Ammon's horn (tissue), 1 donor: ENCODE data around the gene PARD3.
A peak's percentile ranks its signal among the peaks of the same experiment; 100 is the strongest.

Experiments used
- DNase-seq: peaks from one replicate; pipeline ENCODE4 v3.0.0-alpha.2; 2016; ENCODE audit warnings: low spot score

Gene PARD3

DNA sequence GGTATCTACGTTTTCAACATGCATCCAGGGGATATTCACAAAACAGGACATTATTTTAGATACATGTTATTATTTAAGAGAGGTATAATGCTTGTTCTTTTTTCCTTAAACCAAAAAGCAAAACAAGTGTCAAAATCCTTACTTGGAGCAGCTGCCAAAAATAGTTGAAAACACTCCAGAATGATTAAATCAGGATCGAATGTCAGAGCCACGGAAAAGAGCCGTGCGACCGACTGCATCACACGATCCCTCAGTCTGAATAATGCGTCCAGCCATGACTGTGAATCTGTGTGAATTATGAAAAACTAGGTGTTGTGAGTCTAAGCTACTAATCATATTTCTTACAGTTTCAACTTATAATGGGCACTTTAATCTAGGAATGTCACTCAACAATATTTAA is 126.0 kb downstream of the PARD3 start:
- DNase-seq, result no peak

DNA sequence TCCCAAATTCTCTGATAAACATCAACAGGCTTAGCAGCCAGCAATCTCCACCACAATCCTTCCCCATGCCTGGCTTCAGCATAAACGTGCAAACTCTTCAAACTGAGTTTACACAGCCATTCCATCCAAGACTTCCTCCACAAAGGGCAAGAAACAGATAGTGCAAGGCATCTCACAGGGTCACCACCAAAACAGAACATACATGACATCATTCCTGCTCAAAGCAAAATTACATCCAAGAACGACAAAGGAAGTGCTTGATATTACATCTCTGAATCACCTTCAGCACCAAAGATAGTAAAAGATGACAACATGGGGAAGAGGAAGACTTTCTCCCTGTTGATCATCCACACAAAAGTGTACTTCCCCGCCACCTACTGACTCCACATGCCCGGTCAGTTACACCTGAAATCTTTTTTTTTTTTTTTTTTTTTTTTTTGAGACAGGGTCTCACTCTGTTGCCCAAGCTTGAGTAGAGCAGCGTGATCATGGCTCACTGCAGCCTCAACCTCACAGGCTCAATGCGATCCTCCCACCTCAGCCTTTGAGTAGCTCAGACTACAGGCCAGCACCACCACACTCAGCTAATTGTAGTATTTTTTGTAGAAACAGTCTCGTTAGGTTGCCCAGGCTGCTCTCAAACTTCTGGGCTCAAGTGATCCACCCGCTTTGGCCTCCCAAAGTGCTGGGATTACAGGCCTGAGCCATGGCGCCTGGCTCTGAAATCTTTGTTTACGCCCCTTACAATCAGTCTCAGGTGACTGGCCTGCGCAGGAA is 127.5 kb downstream of the PARD3 start:
- DNase-seq, result no peak

DNA sequence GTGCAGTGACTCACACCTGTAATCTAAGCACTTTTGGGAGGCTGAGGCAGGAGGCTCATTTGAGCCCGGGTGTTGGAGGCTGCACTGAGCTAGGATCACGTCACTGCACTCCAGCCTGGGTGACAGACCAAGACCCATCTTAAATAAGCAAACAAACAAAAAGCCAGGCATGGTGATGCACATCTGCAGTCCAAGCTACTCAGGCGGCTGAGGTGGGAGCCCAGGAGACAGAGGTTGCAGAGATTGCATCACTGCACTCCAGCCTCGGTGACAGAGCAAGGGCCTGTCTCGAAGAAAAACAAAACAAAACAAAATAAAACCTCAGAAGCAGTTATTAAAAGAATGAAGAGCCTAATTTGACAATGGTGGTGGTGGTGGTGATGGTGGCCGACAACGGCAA is 132.5 kb downstream of the PARD3 start:
- no peak for DNase-seq

DNA sequence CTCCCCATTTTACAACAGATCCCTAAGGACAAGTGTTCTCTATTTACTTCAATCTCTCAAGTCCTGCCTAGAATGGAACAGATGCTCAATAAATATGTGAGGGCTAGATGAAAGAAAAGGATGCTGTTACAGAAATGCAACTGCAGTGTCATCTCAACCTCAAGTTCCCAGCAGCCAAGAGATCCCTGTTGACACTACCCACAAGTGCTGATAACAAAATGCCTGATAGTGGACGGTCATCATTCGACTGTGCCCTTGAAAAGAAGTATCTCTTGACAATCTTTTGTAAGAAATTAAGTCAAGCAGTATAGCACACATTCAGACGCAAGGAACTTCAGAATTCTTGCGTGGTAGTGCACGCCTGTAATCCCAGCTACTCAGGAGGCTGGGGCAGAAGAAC is 133.2 kb downstream of the PARD3 start:
- DNase-seq, result no peak

DNA sequence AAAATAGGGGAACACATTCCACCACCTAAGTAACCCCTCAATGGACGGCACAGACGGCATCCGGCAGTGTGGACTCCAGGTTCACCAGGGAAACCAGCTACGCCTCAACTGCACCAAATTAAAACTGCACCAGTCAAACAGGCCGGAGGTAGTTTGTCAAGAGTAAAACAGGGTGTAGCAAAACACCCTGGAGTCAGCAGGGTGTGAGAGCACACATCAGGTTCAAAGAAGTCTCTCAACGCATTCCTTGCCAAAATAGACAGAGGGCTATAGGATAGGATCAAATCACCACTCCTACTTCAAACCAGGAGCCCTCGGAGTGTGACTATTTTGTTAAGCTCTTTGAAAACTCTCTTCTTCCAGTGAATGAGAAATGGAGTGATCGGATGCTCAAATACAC is 135.9 kb downstream of the PARD3 start:
- no peak for DNase-seq

DNA sequence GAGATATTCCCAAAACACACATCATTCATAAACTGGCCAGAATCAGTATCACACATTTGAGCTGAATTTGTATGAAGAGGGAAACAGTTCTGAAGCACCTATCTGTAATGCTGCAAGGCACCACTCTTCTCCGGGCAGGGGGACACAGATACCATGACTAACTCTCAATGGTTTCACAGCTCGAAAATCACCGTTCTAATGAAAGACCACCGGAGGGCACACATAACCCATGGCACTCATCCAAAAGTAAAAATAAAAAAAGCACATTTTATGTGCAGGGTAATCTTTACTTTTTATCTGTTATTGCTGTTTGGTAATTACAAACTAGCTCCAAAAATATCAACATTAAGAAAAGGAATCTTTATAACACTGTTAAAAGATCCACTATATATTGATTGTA is 137.5 kb downstream of the PARD3 start:
- DNase-seq, result no peak

DNA sequence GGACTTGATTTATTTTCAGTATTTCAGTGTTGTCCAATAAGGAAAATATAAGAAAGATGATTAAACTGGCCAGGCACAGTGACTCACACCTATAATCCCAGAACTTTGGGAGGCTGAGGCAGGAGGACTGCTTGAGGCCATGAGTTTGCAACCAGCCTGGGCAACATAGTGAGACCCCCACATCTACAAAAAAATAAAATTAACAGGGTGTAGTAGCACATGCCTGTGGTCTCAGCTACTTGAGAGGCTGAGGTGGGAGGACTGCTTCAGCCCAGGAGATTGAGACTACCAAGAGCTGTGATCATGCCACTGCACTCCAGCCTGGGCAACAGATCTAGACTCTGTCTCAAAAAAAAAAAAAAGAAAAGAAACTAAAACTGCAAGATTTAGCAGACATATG is 138.0 kb downstream of the PARD3 start:
- DNase-seq, result no peak

DNA sequence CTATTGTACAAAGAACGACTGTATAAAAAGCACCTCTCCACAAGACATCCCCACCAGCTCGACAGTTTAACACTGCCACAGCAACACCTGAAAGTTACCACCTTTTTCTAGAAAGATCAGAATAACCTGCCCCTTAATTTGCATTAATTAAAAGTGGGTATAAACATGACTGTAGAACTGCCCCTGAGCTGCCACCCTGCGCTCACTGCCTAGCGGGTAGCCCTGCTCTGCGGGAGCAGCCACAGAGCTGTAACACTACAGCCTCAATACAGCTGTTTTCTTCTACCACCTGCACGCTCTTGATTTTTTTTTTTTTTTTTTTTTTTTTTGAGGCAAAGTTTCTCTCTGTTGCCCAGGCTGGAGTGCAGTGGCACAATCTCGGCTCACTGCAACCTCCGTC is 140.9 kb downstream of the PARD3 start:
- DNase-seq, result no peak

DNA sequence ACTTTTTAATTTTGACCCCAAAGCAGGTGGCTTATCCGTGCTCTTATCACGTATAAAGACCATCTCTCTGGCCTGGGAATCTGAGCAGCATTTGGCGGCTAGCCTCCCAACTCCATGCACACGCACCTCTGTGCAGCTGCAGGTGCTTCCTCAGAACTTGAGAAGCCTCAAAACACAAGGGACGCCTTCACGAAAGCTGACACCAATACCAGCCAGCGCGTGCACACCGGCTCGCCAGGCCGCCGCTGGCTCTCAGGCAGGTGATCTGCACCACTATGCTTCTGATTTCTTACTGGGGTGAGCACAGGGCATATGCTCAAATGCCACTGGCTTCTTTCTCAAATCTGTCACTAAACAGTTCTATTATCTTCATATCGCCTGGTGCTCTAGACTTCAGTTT is 145.0 kb downstream of the PARD3 start:
- no peak for DNase-seq

DNA sequence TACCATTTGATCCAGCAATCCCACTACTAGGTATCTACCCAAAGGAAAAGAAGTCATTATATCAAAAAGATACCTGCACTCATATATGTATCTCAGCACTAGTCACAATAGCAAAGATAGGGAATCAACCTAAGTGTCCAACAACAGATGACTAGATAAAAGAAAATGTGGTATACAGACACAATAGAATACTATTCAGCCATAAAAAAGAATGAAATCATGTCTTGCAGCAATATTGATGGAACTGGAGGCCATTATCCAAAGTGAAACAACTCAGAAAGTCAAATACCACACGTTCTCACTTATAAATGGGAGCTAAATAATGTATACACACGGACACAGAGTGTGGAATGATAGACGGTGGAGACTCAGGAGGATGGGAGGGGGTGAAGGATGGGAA is 146.0 kb downstream of the PARD3 start:
- DNase-seq, result no peak

DNA sequence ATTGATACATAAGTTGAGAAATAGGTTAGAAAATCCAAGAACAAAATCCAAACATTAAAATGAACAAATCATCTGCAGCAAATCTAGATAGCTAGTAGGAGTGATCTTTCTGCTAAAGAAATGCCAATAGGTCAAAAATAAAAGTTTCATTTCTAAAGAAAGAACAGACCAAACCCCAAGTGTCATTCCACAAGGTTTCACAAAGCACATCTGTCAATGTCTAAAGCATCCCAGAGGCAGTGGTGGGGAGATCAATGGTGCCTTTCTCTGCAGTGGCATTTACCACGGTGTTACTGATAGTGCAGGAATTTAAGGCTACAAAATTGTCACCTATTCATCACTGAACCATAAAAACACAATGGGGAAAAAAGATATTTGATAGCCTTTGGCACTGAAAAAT is 147.9 kb downstream of the PARD3 start:
- DNase-seq, result no peak

DNA sequence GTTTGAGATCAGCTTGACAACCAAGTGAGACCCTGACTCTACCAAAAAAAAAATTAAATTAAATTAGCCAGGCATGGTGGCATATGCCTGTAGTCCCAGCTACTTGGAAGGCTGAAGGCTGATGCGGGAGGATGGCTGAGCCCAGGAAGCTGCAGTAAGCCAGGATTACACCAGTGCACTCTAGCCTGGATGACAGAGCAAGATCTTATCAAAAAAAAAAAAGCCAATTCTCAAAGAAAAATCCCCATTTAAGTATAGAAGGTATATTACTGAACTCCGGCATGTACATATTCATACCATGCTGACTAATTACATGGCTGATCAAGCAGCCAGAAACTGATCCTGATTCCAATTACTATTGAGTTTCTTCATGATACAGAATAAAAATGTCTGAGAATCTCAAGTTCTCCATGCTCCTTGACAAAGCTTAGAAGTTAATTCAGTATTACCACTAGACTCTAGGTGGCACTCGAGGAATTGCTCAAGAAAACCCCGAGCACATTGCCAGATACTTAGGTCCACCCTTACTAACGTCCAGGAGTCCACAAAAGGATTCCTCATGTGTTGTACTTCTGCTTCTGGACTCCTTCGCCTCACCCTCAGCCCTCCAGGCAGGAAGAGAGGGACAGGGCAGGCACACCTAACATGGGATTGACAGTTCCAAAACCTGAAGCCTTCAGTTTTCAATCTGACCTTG is 148.9 kb downstream of the PARD3 start:
- DNase-seq, result peak; percentile 75

DNA sequence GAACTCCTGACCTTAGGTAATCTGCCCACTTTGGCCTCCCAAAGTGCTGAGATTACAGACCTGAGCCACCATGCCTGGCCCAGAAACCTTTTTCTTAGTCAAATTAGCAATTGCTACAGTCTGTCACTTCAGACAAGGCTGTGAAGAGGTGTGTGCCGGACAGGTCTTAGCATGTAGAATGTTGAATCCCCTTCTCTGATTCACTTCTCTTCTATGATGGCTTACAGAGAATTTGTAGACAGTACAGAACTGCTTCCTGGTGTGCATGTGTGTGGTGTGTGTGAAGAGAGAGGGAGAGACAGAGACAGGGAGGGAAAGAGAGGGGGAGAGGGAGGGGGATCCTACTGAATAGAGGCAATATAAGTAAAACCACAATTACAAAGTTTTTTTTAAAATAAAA is 150.4 kb downstream of the PARD3 start:
- DNase-seq, result no peak

DNA sequence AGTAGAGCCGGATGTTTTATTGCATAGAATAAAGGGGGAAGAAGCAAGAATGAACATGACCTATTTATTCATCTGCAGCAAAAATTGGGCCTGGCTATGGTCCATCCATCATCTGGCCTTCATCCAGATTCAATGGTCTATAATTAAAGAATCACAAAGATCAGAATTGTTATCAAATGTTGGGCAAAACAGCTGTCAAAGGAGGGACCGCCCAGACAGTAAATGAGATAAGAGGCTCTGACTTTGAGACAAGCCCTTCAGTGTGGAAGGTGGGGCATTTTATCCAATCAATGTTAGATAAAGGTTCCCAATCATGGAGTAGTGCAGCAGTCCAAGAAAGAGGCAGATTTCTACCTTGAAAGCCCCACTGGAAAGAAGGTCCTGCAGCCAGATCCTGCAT is 153.5 kb downstream of the PARD3 start:
- DNase-seq, result no peak

DNA sequence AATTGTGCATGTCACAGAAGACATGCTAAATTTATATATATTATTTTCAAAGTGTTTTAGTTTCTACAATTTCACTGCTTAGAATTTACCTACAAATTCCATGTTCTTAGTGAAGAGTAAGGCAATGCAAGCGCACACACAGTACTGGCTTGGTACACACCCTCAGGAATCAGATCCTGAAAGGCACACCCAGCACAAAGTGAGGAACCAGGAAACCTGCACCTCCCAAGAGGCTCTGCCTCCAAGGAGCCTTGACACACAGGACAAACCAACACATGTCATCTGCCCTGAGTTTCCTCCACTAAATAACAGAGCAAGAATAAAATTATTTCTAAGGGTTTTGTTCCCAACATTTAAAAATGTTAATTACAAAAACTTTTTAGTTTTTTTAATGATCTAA is 156.2 kb downstream of the PARD3 start:
- DNase-seq, result no peak

DNA sequence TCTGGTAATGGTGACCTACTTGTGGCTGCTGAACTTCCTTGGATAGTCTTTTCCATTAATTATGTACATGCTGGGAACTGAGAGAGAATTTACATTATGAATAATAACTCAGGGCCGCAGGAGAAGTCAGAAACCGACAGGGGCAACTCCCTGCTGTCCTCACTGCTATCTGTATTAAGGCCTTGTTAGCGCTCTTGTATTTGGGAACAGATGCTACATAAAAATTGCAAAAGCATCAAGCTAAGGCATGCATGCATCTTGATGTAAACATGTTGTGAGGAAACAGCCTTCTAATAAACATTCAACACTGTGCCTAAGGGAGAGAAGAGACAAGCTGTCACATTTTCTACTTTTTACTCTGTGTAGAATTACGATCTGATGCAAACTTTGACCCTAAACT is 158.4 kb downstream of the PARD3 start:
- no peak for DNase-seq

DNA sequence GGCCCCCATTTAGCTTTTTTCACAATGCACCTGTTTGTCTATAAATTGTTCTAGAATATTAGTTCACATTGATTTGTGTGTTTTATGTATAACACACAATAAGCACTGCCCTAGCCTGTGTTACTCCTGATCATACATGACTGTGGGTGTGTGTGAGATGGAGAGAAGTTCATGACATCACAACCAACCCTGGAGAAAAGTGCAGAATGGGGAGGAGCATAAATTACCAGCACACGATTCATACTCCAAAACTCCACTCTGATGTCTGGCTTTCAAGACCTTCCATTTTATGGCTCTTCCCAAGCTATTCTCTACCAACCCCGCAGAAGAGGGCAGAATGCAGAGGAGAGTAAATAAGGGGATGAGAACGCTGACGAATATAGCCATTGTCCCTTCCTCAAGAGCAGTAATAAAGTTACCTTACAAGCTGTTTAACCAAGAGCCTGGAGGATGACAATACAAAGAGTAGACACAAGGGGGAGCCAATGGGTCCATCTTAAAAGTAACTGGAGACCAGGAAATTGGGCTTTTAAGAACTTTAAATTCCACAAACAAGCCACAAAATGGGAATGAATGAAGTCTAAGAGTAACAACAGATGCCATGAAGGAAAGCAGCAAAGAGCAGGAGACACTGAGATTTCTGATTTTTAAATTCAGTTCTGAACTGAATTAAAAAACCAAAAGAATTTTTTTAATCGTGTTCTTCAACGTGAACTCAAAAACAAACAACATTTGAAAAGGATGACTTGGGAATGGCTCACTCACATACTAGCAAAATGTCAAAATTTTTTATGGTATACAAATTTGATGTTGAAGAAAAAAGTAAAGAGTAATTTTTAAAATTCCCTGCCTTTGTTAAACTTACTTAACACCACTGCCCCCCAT is 159.6 kb downstream of the PARD3 start:
- DNase-seq, result peak; percentile 55

DNA sequence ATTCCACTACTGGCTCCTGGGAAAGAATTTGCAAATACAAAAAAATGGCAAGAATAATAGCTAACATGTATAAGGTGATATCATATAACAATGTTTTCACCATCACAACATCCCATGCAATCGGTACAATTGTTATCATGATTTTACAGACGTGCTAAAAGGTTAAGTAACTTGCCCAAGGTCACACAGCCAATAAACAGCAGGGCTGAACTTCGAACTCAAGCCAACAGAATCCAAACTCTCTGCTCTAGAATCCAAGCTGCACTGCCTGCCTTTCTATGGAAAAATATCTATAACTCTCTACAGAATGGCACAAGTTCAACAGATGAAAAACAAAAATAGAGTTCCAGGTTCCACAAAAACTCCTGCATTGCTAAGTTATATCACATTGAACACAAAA is 160.9 kb downstream of the PARD3 start:
- DNase-seq, result no peak

DNA sequence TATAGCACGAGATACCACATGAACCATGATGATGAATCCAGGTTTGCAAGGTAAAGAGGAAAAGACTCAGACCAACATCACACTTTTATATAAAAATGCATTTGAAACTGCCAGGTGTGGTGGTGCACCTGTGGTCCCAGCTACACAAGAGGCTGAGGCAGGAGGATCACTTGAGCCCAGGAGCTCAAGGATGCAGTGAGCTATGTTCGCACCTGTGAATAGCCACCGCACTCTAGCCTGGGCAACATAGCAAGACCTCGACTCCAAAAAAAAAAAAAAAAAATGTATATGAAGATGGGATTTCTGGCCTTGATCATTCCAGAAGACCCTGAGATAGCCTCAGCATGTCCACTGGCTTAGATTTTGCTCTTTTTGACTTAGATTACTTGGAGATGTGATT is 161.6 kb downstream of the PARD3 start:
- no peak for DNase-seq

DNA sequence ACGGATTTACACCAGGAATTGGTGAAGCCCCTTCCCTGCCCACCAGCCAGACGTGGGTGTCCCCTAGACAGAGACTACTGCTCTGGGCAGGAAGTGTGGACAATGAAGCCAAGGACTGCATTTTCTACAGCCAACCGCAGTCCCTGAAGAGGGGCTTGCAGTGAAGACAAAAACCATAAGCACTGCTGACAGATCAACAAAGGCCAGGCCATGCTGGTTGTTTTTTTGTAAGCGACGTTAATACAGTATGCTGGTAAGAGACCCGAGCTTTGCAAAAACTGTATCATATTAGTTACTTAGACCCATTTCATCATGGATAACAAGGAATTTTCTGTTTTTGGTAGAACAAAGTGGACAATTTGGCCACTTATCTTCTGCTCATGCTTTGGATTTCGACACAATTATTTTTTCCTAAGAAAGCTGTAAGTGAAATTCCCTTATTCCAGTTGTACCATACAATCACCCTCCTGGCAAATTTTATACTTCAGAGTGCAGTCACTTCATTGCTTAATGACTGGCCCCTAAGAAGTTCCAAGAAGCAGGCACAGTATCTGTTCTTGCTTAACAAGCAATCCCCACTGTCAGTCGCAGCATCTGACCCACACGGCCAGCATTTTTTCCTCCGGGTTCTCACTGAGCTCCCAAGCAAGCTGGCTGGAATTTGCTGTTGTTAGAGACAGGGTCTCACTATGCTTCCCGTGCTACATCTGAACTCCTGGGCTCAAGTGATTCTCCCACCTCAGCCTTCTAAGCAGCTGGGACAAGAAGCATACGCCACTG is 163.5 kb downstream of the PARD3 start:
- DNase-seq, result no peak

DNA sequence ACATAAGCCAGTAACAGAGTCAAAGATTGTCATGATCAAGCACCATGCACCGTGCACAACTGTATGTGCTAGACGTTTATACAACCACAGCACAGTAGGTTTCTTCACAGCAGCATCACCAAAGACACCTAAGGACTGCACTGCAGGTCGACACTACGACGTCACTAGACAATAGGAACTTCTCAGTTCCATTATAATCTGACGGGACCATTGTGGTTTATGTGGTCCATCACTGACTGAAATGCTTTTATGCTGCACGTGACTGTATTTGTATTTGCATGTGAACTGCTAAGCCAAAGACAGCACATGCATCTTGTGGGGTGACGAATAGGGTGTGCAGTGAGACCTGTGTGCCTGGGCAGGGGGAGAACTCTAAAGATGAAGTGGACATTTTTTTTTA is 164.9 kb downstream of the PARD3 start:
- no peak for DNase-seq

DNA sequence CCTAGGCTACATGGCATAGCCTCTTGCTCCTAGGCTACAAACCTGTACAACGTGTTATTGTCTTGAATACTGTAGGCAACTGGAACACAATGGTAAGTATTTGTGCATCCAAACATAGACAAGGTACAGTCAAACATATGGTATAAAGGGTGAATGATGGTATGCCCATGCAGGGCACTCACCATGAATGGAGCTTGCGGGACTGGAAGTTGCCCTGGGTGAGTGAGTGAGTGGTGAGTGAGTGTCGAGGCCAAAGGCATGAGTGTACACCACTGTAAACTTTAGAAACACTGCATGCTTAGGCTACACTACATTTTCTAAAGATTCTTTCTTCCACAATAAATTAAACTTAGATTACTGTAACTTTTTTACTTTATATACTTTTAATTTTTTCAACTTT is 165.7 kb downstream of the PARD3 start:
- no peak for DNase-seq
